NCI-H748 (cell line): Measurements from ENCODE around the gene PDE11A.

Experiments used
- DNase-seq: peaks from one replicate; lab custom pipeline; 2025; ENCODE audit not compliant: unreplicated experiment; lab: John Stamatoyannopoulos, UW

The PDE11A gene

GRCh38 chr2:177705511-177706173, 366.9 kb downstream of the PDE11A start:
- no peak for DNase-seq

- no peak for DNase-seq
These were observed 369.4 kb downstream of the PDE11A start for GRCh38 chr2:177703159-177703558.

DNA sequence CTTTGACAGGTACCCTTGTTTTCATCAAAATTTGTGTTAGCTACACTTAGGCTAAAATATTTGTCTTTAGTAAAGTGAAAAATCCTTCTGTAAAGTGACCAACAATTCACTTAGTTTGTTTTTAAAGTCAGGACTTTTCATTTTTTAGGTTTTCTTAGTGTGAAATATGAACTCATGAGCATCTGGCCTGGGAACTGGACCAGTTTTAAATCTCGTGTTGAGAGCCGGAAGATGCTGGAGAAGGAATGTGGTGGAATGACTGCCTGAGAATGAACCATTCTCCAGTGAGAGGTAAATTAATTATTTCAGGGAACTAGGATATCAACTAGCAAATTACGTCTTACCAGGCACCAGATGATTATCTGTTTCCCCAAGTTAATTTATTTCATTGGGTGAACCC, 374.3 kb downstream of the PDE11A start:
- no peak for DNase-seq

DNA sequence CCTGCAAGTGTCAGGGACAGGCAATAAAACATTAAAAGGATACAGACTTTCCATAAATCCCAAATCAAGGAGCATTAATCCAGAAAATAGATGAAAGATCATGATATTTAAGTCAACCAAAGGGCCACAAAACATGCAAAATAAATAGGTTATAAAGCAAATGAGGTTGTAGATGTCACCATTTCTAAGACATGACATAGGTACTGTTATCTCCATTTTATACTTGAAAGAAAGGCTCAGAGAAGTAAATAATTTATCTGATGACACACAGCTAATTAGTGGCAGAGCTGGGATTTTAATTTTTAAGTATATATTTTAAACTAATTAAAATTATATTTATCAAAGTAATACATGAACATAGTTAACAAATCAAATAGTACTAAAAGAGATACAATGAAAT, 378.2 kb downstream of the PDE11A start:
- DNase-seq = no peak

DNA sequence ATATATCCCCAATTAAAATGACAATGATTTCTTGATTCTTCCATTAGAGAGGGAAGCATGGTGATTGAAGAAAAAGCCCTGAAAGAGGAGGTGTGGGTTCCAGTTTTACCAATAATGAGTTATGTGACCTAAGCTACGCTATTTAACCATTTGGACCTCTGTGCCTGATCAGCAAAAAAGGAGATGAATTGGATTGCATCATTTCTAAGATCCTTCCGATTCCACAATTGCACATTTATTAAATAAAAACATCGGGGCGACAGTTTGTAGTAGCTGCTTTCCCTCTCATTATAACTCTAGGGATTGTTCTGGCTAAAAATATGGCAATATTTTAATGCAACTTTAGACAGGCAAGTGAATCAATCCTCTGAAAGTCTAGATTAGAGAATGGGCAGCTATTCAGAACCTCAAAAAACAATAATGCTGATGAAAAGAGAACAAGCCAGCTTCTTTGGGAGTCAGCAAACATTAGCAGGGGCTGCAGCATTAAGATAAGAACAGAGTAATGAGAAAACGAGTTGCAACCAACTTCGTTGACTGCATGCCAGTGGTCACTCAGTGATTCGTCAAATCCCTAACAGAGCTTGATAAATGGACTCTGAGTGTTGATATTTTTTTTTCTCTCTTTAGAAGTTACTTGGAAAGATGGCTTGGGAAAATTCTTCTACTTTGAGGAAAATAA, 378.8 kb downstream of the PDE11A start:
- DNase-seq = no peak

- no peak for DNase-seq
These were observed 379.8 kb downstream of the PDE11A start for GRCh38 chr2:177692783-177693269.

DNA sequence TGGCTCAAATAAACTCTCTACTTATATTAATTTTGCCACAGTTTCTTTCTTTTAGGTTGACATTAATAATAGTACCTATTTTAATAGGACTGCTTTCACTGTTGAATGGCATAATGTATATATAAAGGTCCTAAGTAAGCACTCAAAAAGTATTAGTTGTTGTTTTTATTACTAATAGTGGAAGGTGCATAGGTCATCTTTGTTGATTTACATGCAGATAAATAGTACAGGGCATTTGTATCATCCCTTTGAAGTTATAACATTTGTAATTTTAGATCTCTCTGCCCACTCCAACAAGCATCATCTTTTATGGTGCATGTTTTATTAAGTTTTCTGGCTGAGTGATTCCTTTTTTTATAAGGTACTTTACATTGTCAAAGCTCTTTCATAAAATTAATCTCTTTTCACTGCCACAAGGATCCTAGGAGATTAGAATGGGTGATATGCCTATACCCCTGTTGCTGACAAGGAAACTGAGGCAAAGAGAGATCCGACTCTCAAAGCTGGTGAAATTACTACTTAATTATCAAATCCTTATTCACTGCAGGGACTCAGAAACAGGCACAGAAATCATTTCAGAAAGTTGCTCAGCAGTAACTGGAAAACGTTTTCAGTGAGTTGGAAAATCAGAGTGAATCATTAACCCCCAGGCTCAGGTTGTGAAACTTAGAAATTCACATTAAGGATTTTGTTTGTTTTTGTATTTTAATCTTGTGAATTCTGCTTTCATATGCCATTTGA, 380.4 kb downstream of the PDE11A start:
- DNase-seq = no peak

DNA sequence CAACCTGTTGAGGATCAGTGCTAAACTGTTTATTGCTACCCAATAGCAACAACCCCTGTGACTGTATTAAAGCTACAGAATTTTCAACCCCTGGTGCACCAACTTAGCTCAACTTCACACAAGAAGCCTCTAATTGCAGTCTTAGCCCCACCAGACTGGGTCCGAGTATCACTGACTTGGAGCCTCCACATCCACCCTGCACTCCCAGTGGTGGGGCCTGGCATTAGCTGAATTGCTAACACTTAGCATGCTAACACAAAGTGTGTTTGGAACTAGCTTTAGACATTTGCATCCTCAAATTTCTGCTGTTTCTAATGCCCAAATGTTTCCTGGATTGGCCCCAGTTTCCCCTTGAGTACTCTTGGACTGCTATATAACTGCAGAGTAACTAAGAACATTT, 381.4 kb downstream of the PDE11A start:
- DNase-seq = no peak

GRCh38 chr2:177689623-177690022, 383.0 kb downstream of the PDE11A start:
- DNase-seq = no peak

DNA sequence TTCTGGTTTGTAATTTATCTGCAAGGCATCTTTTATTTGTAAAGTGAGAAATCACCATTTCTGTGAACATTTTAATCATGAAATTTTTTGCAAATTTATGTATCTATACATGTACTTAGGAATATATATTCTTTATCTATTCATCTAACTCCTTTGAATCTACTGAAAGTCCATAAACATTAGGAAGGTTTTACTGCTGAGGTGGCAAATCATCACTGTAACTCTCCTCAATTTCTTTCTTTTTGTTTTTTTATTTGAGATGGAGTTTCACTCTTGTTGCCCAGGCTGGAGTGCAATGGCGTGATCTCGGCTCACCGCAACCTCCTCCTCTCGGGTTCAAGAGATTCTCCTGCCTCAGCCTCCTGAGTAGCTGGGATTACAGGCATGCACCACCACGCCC, 383.7 kb downstream of the PDE11A start:
- DNase-seq = no peak

DNA sequence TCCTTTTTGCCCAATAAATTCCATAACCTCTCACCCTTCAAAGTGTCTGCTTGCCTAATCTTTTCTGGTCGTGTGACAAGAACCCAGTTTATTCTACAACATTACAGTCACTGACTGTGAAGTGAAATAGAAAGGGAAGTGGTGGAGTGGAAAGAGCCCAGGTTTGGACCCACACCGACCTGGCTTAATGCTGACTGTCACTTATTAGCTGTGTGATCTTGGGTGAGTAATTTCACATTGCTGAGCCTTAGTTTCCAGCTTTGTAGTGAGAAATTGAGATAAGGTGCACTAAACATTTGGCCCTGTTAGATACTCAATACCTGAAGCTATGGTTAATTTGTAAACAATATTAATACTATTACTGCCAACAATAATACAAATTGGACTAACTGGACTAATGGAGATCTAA, 388.9 kb downstream of the PDE11A start:
- DNase-seq = no peak

GRCh38 chr2:177682836-177683660, 389.5 kb downstream of the PDE11A start:
- DNase-seq = no peak

DNA sequence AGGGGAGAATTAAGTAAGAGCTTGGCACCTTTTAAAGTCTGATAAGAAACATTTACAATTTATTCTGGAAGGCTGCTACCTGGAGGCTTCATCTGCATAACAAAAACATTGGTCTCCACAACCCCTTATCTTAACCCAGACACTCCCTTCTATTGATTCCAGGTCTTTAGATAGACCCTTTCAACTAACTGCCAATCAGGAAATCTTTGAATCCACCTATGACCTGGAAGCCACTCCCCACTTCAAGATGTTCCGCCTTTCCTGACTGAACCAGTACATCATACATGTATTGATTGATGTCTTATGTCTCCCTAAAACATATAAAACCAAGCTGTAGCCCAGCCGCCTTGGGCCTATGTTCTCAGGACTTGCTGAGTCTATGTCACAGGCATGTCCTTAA, 390.6 kb downstream of the PDE11A start:
- DNase-seq = no peak

GRCh38 chr2:177680866-177681712, 391.5 kb downstream of the PDE11A start:
- DNase-seq = no peak

- no peak for DNase-seq
These were observed 392.7 kb downstream of the PDE11A start for GRCh38 chr2:177679611-177680605.

DNA sequence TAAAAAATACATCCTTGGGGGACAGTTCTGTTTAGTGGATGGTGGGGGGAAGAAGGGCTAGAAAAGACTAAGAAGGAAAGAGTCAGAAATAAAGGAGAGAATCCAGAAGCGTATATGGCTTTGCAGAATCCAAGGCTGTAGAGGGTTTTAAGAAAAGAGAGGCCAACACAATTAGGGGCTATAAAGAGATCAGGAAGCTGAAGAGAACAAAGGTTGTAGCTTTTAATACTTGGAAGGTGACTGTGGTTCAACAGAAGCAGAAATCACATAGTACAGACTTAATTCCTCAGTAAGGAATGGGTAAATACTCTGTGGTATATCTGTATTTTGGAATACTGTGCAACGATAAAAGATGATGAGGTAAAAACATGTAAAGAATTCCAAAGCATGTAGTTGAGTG, 393.6 kb downstream of the PDE11A start:
- DNase-seq = no peak

DNA sequence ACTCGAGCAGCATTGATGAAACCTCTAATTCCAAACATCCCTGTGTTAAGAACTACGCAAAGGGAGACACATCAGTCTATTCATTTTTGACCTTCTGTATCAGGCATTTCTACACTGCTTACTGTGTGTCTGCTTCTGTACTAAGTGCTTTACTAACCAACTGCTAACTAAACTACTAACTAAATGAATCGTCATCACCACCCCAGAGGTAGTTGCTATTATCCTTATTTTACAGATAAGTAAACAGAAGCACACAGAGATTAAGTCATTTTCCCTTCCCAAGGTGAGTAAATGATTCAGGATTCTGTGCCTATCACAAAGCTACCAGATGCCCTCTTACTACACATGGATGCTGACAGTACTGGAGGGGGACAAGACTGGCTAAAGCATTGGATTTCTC, 395.9 kb downstream of the PDE11A start:
- DNase-seq = no peak

DNA sequence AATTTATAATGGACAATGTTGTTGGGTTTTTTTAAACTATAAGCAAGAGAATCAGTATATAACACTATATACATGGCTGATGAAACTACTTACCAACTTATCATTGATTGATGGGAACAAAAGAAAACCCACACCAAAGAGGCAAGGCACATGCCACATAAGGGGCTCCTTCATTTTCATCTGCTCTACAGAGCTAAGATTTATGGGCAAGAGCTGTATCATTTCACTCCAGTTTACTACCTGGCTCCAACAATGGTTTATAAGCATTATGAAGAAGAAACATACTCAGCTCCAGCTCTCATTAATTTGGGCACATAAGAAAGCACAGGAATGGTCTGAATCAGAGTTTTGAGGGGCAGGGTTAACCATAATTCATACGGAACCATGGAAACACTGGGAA, 396.8 kb downstream of the PDE11A start:
- DNase-seq = no peak

DNA sequence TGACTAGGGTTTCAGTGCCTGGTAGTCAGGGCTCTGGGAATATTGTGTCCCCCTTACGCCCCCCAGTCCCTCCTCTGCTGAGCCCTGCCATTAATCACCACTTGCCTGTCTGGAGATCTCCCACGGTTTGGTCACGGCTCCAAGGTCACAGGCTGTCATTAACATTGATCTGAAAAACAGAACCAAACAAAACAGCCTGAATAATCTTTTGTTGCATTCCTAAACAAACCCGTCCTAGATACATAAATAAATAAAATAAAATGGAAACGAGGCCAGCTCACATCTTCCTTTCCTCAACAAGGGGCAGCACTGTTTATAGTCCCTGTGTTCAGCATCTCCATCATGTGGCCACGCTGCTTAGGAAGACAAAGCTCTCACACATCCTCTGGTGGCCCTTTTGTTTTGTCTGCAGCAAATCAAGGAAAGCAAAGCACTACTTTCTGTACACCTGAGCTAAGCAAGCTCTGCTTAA, 397.2 kb downstream of the PDE11A start:
- DNase-seq = peak; percentile 24
